Neural cell (in vitro differentiated cells): ENCODE data around the gene CLSTN1. TPM values are rescaled to one million over a fixed set of nuclear protein-coding genes. Genes with fewer than 3 reads are reported as not detected.

Source experiments
- H2AFZ ChIP-seq: fragments of 200-600, 300-800 bp; sonication (generic), shearing (Covaris generic); 2 replicates; pipeline ENCODE4 v1.6.0; 2014; ENCODE audit warnings: low read depth, mild to moderate bottlenecking, antibody characterized with exemption, low read length, moderate library complexity
- H3F3A ChIP-seq: fragments of 200-600 bp; shearing (Covaris generic); 2 replicates; pipeline ENCODE4 v1.6.1; 2016; ENCODE audit warnings: mild to moderate bottlenecking, moderate library complexity, mixed read lengths, antibody characterized with exemption, low read length; ENCODE audit not compliant: insufficient read depth, poor library complexity, severe bottlenecking
- H3K27ac ChIP-seq: fragments of 200-600, 300-800 bp; sonication (generic), shearing (Covaris generic); 2 replicates; pipeline ENCODE4 v1.5.1; 2014; ENCODE audit warnings: mild to moderate bottlenecking, low read length, moderate library complexity
- H3K27me3 ChIP-seq: fragments of 300-800, 200-600 bp; sonication (generic), shearing (Covaris generic); 2 replicates; pipeline ENCODE4 v1.6.0; 2014; ENCODE audit warnings: mild to moderate bottlenecking, low read depth, low read length, moderate library complexity; ENCODE audit not compliant: insufficient read depth
- H3K36me3 ChIP-seq: fragments of 300-800, 200-600 bp; sonication (generic), shearing (Covaris generic); 2 replicates; pipeline ENCODE4 v1.5.1; 2014; ENCODE audit warnings: mild to moderate bottlenecking, antibody characterized with exemption, low read length, moderate library complexity; ENCODE audit not compliant: insufficient read depth
- H3K4me2 ChIP-seq: fragments of 300-800, 200-600 bp; sonication (generic), shearing (Covaris generic); 2 replicates; pipeline ENCODE4 v1.6.0; 2014; ENCODE audit warnings: mild to moderate bottlenecking, low read length
- H3K4me3 ChIP-seq: fragments of 300-800, 200-600 bp; sonication (generic), shearing (Covaris generic); 2 replicates; pipeline ENCODE4 v1.5.1; 2014; ENCODE audit warnings: mild to moderate bottlenecking, low read length, moderate library complexity
- H3K79me2 ChIP-seq: fragments of 200-600 bp; shearing (Covaris generic); replicated peaks from 2 replicates; pipeline ENCODE4 v1.6.0; 2014; ENCODE audit warnings: mild to moderate bottlenecking, low read length, moderate library complexity; ENCODE audit not compliant: insufficient read depth
- H3K9ac ChIP-seq: fragments of 300-800, 200-600 bp; sonication (generic), shearing (Covaris generic); 2 replicates; pipeline ENCODE4 v1.6.1; 2016; ENCODE audit warnings: mild to moderate bottlenecking, low read length, mixed read lengths
- H3K9me2 ChIP-seq: fragments of 200-600 bp; shearing (Covaris generic); 2 replicates; pipeline ENCODE4 v1.6.1; 2016; ENCODE audit warnings: mild to moderate bottlenecking, low read length, mixed read lengths; ENCODE audit not compliant: insufficient read depth
- H3K9me3 ChIP-seq: fragments of 200-600, 300-800 bp; sonication (generic), shearing (Covaris generic); 2 replicates; pipeline ENCODE4 v1.6.1; 2016; ENCODE audit warnings: mild to moderate bottlenecking, mixed run types, low read length, moderate library complexity, mixed read lengths
- H4K20me1 ChIP-seq: fragments of 200-600 bp; shearing (Covaris generic); 2 replicates; pipeline ENCODE4 v1.6.1; 2016; ENCODE audit warnings: mild to moderate bottlenecking, mixed run types; ENCODE audit not compliant: insufficient read depth
- EP300 ChIP-seq: fragments of 450-650 bp; conservative IDR thresholded peaks from 2 replicates; pipeline ENCODE4 v1.6.1; 2014; ENCODE audit warnings: antibody characterized with exemption, mild to moderate bottlenecking, moderate library complexity; ENCODE audit not compliant: poor library complexity, severe bottlenecking
- EZH2 ChIP-seq: fragments of 200-600, 300-800 bp; shearing (Covaris generic), sonication (generic); IDR thresholded peaks from 2 replicates; pipeline ENCODE4 v1.6.1; 2014; ENCODE audit warnings: antibody characterized with exemption, low read length, borderline replicate concordance, mild to moderate bottlenecking; ENCODE audit not compliant: insufficient read depth, poor library complexity, severe bottlenecking
- MXI1 ChIP-seq: fragments of 450-650 bp; conservative IDR thresholded peaks from 2 replicates; pipeline ENCODE4 v1.6.1; 2014; ENCODE audit warnings: antibody characterized with exemption, mild to moderate bottlenecking; ENCODE audit not compliant: poor library complexity, severe bottlenecking
- POLR2AphosphoS5 ChIP-seq: IDR thresholded peaks from 2 replicates; pipeline ENCODE4 v1.6.1; 2012
- RAD21 ChIP-seq: fragments of 450-650 bp; conservative IDR thresholded peaks from 2 replicates; pipeline ENCODE4 v1.6.1; 2014; ENCODE audit warnings: antibody characterized with exemption, mild to moderate bottlenecking, moderate library complexity
- SMC3 ChIP-seq: fragments of 450-650 bp; conservative IDR thresholded peaks from 2 replicates; pipeline ENCODE4 v1.6.1; 2014; ENCODE audit warnings: antibody characterized with exemption, mild to moderate bottlenecking, moderate library complexity; ENCODE audit not compliant: poor library complexity
- TAF1 ChIP-seq: IDR thresholded peaks from 2 replicates; pipeline ENCODE4 v1.6.1; 2012; ENCODE audit warnings: low read depth
- polyA plus RNA-seq: library from polyadenylated mRNA; depleted of rRNA; stranded (reverse); fragments of >200 nt; gene quantifications from 2 replicates; pipeline ENCODE4 v1.2.3, GENCODE V29; 2014
- TF ChIP-seq, protein P1 (sequence below): IDR thresholded peaks from 2 replicates; pipeline ENCODE4 v1.6.1; 2012; ENCODE audit warnings: borderline replicate concordance
- TF ChIP-seq, protein P2 (sequence below): fragments of 450-650 bp; IDR thresholded peaks from 2 replicates; pipeline ENCODE4 v1.5.1; 2014; ENCODE audit warnings: antibody characterized with exemption, mild to moderate bottlenecking, moderate library complexity; ENCODE audit not compliant: poor library complexity, severe bottlenecking

Gene CLSTN1
- polyA plus RNA-seq, 1 donor from 2014 or later, result 77.2 TPM

DNA sequence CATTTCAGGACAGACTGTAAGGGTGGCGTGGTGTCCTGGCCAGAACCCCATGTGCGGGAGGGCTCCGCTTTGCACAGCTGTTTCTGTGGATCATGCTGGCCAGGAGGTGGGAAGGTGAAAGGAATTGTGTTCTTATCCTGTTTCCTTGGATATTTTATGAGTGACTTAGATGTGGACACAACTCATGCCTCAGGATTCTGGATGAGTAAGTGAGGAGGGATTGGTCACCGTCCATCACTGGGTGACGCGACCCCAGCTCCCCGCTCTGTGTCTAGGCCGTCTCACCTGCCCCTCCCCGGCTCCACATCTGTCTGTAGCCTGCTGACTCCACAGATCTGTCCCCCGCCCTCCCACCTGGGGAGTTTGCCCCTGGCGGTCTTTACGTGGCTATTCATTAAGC is 123.4 kb downstream of the CLSTN1 start:
- no peak overlapping the region for H3K4me3 ChIP-seq
- no peak overlapping the region for H2AFZ ChIP-seq
- H3K27me3 ChIP-seq, result no peaks in the 10 kb centered on the region
- no peaks in the 10 kb centered on the region for H4K20me1 ChIP-seq
- TF ChIP-seq EZH2, result no peak
- no peak for TF ChIP-seq SMC3
- TF ChIP-seq, protein P1, sequence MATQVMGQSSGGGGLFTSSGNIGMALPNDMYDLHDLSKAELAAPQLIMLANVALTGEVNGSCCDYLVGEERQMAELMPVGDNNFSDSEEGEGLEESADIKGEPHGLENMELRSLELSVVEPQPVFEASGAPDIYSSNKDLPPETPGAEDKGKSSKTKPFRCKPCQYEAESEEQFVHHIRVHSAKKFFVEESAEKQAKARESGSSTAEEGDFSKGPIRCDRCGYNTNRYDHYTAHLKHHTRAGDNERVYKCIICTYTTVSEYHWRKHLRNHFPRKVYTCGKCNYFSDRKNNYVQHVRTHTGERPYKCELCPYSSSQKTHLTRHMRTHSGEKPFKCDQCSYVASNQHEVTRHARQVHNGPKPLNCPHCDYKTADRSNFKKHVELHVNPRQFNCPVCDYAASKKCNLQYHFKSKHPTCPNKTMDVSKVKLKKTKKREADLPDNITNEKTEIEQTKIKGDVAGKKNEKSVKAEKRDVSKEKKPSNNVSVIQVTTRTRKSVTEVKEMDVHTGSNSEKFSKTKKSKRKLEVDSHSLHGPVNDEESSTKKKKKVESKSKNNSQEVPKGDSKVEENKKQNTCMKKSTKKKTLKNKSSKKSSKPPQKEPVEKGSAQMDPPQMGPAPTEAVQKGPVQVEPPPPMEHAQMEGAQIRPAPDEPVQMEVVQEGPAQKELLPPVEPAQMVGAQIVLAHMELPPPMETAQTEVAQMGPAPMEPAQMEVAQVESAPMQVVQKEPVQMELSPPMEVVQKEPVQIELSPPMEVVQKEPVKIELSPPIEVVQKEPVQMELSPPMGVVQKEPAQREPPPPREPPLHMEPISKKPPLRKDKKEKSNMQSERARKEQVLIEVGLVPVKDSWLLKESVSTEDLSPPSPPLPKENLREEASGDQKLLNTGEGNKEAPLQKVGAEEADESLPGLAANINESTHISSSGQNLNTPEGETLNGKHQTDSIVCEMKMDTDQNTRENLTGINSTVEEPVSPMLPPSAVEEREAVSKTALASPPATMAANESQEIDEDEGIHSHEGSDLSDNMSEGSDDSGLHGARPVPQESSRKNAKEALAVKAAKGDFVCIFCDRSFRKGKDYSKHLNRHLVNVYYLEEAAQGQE, result no peak
- TF ChIP-seq MXI1, result no peak
- TF ChIP-seq RAD21, result no peak
- TF ChIP-seq POLR2AphosphoS5, result no peak
- TF ChIP-seq EP300, result no peak
- TF ChIP-seq, protein P2, sequence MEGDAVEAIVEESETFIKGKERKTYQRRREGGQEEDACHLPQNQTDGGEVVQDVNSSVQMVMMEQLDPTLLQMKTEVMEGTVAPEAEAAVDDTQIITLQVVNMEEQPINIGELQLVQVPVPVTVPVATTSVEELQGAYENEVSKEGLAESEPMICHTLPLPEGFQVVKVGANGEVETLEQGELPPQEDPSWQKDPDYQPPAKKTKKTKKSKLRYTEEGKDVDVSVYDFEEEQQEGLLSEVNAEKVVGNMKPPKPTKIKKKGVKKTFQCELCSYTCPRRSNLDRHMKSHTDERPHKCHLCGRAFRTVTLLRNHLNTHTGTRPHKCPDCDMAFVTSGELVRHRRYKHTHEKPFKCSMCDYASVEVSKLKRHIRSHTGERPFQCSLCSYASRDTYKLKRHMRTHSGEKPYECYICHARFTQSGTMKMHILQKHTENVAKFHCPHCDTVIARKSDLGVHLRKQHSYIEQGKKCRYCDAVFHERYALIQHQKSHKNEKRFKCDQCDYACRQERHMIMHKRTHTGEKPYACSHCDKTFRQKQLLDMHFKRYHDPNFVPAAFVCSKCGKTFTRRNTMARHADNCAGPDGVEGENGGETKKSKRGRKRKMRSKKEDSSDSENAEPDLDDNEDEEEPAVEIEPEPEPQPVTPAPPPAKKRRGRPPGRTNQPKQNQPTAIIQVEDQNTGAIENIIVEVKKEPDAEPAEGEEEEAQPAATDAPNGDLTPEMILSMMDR, result no peak
- TF ChIP-seq TAF1, result no peak
- no peaks in the 10 kb centered on the region for H3F3A ChIP-seq
- no peak overlapping the region for H3K4me2 ChIP-seq
- H3K9ac ChIP-seq, result no peak overlapping the region
- no peaks in the 10 kb centered on the region for H3K79me2 ChIP-seq
- no peaks in the 10 kb centered on the region for H3K36me3 ChIP-seq
- no peaks in the 10 kb centered on the region for H3K9me2 ChIP-seq
- H3K9me3 ChIP-seq, result peaks cover 4% of the 10 kb centered on the region
- H3K27ac ChIP-seq, result no peak overlapping the region

DNA sequence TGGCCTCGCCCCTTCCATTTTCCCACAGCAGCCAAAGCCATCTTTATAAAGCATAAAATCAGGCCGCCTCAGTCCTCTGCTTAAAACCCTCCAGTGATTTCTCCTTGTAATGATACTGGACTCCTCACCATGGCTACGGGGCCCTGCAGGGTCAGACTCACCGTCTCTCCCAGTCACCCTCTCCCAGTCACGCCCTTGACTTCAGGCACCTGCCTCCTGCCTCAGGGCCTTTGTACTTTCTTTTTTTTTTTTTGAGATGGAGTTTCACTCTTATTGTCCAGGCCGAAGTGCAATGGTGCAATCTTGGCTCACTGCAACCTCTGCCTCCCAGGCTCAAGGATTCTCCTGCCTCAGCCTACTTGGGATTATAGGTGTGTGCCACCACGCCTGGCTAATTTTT is 124.4 kb downstream of the CLSTN1 start:
- Histone ChIP-seq H3K4me2 (no peak overlapping the region), H3K9me2 (no peaks in the 10 kb centered on the region), H3K36me3 (no peaks in the 10 kb centered on the region), H3K79me2 (no peaks in the 10 kb centered on the region), H2AFZ (no peak overlapping the region), H3K4me3 (no peak overlapping the region), H4K20me1 (no peaks in the 10 kb centered on the region), H3K9ac (no peak overlapping the region), H3K27ac (no peak overlapping the region), H3K27me3 (no peaks in the 10 kb centered on the region), H3F3A (no peaks in the 10 kb centered on the region), H3K9me3 (peaks cover 4% of the 10 kb centered on the region)
- TF ChIP-seq TAF1, result no peak
- TF ChIP-seq, protein P2, result no peak
- TF ChIP-seq RAD21, result no peak
- TF ChIP-seq SMC3, result no peak
- TF ChIP-seq POLR2AphosphoS5, result no peak
- no peak for TF ChIP-seq MXI1
- TF ChIP-seq EP300, result no peak
